CD4-positive, alpha-beta T cell treated with Interleukin-21 for 1 hour (primary cell): Measurements from ENCODE around the gene PCGF1.

ENCODE experiments used
- DNase-seq: peaks from one replicate; pipeline ENCODE4 v3.0.0-alpha.2; 2020

Gene PCGF1

GRCh38 chr2:74536166-74536950 lies 28.9 kb upstream of the PCGF1 start:
- DNase-seq: no peak

- no peak for DNase-seq
These were observed 28.0 kb upstream of the PCGF1 start for GRCh38 chr2:74535440-74535965.

GRCh38 chr2:74534411-74534810 lies 26.9 kb upstream of the PCGF1 start:
- no peak for DNase-seq

- DNase-seq: no peak
These were observed 26.0 kb upstream of the PCGF1 start for GRCh38 chr2:74533464-74533863.

- DNase-seq: peak; percentile 67
These were observed 24.7 kb upstream of the PCGF1 start for GRCh38 chr2:74532222-74532621.

- DNase-seq: no peak
These were observed 24.2 kb upstream of the PCGF1 start for GRCh38 chr2:74531666-74532065.

GRCh38 chr2:74530239-74531187 lies 23.0 kb upstream of the PCGF1 start:
- peak; percentile 68 for DNase-seq

GRCh38 chr2:74529357-74530238 lies 22.1 kb upstream of the PCGF1 start, which contains the start of the genes AUP1 and HTRA2:
TSS of gene AUP1 (minus strand) at chr2:74529706. CDS start at chr2:74529629, 77 bp downstream.
TSS of gene HTRA2 (plus strand) at chr2:74529933. CDS start at chr2:74530007, 74 bp downstream.
- peak; percentile 91 for DNase-seq

GRCh38 chr2:74528600-74529356 lies 21.3 kb upstream of the PCGF1 start:
- DNase-seq: no peak

GRCh38 chr2:74527741-74528140 lies 20.2 kb upstream of the PCGF1 start:
- DNase-seq: no peak

GRCh38 chr2:74526649-74527230 lies 19.2 kb upstream of the PCGF1 start:
- DNase-seq: no peak

GRCh38 chr2:74525717-74526648 lies 18.5 kb upstream of the PCGF1 start, which contains the start of gene DQX1:
TSS of gene DQX1 (minus strand) at chr2:74526231. CDS start at chr2:74525729, 502 bp downstream.
- peak; percentile 56 for DNase-seq

GRCh38 chr2:74524955-74525716 lies 17.6 kb upstream of the PCGF1 start:
- no peak for DNase-seq

- no peak for DNase-seq
These were observed 16.5 kb upstream of the PCGF1 start for GRCh38 chr2:74524005-74524404.

- DNase-seq: no peak
These were observed 15.0 kb upstream of the PCGF1 start for GRCh38 chr2:74522516-74522915.

- no peak for DNase-seq
These were observed 9.2 kb upstream of the PCGF1 start for GRCh38 chr2:74516650-74517049.

GRCh38 chr2:74515981-74516633 lies 8.6 kb upstream of the PCGF1 start:
- DNase-seq: peak; percentile 81

GRCh38 chr2:74515271-74515980 lies 7.9 kb upstream of the PCGF1 start:
- no peak for DNase-seq
